NB4 (cell line): Measurements from ENCODE around the gene MGMT.

Source experiments
- DNase-seq: peaks from one replicate; pipeline ENCODE4 v3.0.0; 2010; ENCODE audit warnings: low read depth
- H3K4me3 ChIP-seq: one replicate; pipeline ENCODE4 v1.5.1; 2011; ENCODE audit warnings: mild to moderate bottlenecking, low read depth, low read length, moderate library complexity
- CTCF ChIP-seq: IDR thresholded peaks from one replicate; pipeline ENCODE4 v1.5.1; 2012; ENCODE audit warnings: low read depth, low read length
- MAX ChIP-seq: IDR thresholded peaks from 2 replicates; pipeline ENCODE4 v1.6.1; 2011; ENCODE audit warnings: low read depth, low read length
- MYC ChIP-seq: IDR thresholded peaks from 2 replicates; pipeline ENCODE4 v1.6.1; 2011; ENCODE audit warnings: low read depth, low read length
- POLR2A ChIP-seq: IDR thresholded peaks from 2 replicates; pipeline ENCODE4 v1.6.1; 2011; ENCODE audit warnings: mild to moderate bottlenecking; ENCODE audit not compliant: insufficient read length; ENCODE audit errors: extremely low read depth

MGMT gene

GRCh38 chr10:129796710-129797420 is 329.8 kb downstream of the MGMT start:
- DNase-seq: peak; percentile 89
- TF ChIP-seq MYC: 0 out of 2 replicates have a peak, but pooled peaks have one; percentile 21
- TF ChIP-seq CTCF: no peak
- peak; percentile 57 for TF ChIP-seq MAX
- TF ChIP-seq POLR2A: no peak
- no peak overlapping the region for H3K4me3 ChIP-seq

- TF ChIP-seq MAX (no peak), CTCF (no peak), POLR2A (no peak), MYC (no peak)
- peak; percentile 29 for DNase-seq
- no peak overlapping the region for H3K4me3 ChIP-seq
Measured at GRCh38 chr10:129799942-129800341, 332.9 kb downstream of the MGMT start.

DNA sequence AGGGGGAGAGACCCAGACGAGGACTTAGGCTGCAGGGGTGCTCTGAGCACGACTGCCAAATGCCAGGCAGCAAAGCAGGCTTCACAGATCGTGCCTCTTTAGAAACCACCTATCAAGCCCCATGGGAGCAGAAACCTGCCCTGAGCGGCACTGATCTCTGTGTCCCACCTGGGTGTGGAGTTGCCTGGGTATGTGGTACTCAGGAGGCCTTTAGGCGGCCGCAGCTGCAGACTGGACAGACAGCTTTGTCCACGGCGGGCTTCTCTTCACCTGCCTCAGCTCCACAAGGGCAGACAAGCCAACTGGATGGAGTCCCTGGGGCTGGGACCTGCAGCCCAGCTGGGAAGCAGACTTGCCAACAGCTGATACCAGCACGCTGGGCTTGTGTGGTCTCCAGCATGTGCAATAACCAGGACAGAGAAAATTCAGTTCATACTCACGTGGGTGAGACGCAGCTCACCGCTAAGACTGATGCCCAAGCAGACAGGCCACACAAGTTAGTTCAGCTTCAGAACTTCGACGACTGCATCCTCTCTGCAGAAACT is 333.8 kb downstream of the MGMT start:
- no peak for DNase-seq
- no peak for TF ChIP-seq POLR2A
- no peak for TF ChIP-seq CTCF
- no peak for TF ChIP-seq MAX
- no peak for TF ChIP-seq MYC
- H3K4me3 ChIP-seq: no peak overlapping the region

DNA sequence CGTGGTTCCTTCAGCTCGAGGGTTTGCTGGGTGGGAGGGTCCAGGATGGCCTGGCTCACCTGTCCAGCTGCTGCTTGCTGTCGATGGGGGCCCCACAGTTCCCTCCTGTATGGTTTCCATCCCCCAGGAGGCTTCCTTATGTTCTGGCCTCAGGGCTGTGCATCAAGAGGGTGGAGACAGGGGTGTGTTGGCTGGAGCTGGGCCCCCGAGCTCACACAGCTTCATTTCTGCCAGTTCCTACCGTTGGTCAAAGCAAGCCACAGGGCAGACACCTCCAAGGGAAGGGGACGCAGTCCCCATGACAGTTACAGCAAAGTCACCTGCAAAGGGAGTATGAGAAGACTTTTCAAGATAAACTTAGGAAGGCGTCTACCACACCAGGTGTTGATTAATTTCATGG is 340.2 kb downstream of the MGMT start:
- TF ChIP-seq CTCF: no peak
- TF ChIP-seq MAX: no peak
- TF ChIP-seq POLR2A: no peak
- no peak for TF ChIP-seq MYC

GRCh38 chr10:129808092-129808983 is 341.3 kb downstream of the MGMT start:
- H3K4me3 ChIP-seq: no peak overlapping the region
- TF ChIP-seq POLR2A: no peak
- no peak for TF ChIP-seq MAX
- no peak for TF ChIP-seq MYC
- TF ChIP-seq CTCF: no peak
- no peak for DNase-seq

More for the DNA sequence above, 340.2 kb downstream of the MGMT start:
- H3K4me3 ChIP-seq: no peak overlapping the region
- DNase-seq: no peak
